Aorta (tissue), 5 donors: ENCODE data around the gene UNC45A. TPM values are rescaled to one million over a fixed set of nuclear protein-coding genes. Genes with fewer than 3 reads are reported as not detected.

Experiments used
- ATAC-seq: fragments of 200-7000 bp; cut with Tn5 transposase; one replicate; pipeline ENCODE4 v1.9.1; 2022; ENCODE audit warnings: moderate library complexity; ENCODE audit not compliant: low FRiP score
- DNase-seq, 2 donors: peaks; one replicate each; pipeline ENCODE4 v3.0.0-alpha.2; 2020
- H3K27ac ChIP-seq, 2 donors: one replicate each; pipeline ENCODE4 v1.5.1; 2013; ENCODE audit warnings: low read length in 2 of 2, mild to moderate bottlenecking in 2 of 2, moderate library complexity in 2 of 2, control low read depth in 1 of 2, inconsistent platforms in 1 of 2, low read depth in 1 of 2
- H3K27me3 ChIP-seq, 2 donors: one replicate each; pipeline ENCODE4 v1.6.1; 2013; ENCODE audit warnings: control low read depth in 1 of 2, low read length in 1 of 2, mild to moderate bottlenecking in 1 of 2, moderate library complexity in 1 of 2; ENCODE audit not compliant: insufficient read depth in 2 of 2, control insufficient read depth in 1 of 2
- H3K36me3 ChIP-seq, 2 donors: one replicate each; pipeline ENCODE4 v1.6.1; 2013; ENCODE audit warnings: control low read depth in 1 of 2, low read length in 1 of 2, mild to moderate bottlenecking in 1 of 2; ENCODE audit not compliant: insufficient read depth in 2 of 2, control insufficient read depth in 1 of 2
- H3K4me1 ChIP-seq, 2 donors: one replicate each; pipeline ENCODE4 v1.6.1; 2013; ENCODE audit warnings: low read length in 2 of 2, control low read depth in 1 of 2, mild to moderate bottlenecking in 1 of 2, moderate library complexity in 1 of 2; ENCODE audit not compliant: insufficient read depth in 2 of 2, control insufficient read depth in 1 of 2
- H3K4me3 ChIP-seq, 2 donors: one replicate each; pipeline ENCODE4 v1.5.1; 2013; ENCODE audit warnings: low read length in 2 of 2, control low read depth in 1 of 2, mild to moderate bottlenecking in 1 of 2
- H3K9me3 ChIP-seq: one replicate; pipeline ENCODE4 v1.6.1; 2013; ENCODE audit warnings: mild to moderate bottlenecking, low read length; ENCODE audit not compliant: control insufficient read depth
- WGBS, 2 donors: extraction: QIAGEN DNeasy Blood & Tissue Kit; methylation state at CpG; one replicate each; pipeline ENCODE4 v1.1.7; 2013; 5-methylcytosine and 5-hydroxymethylcytosine counted together
- intact Hi-C, 2 donors: fragments of 100-400 bp; cut with DNase I; formaldehyde crosslinking; loops; one replicate each; pipeline versions ENCODE4 v1.14.2 to v1.15.0; 2022
- polyA plus RNA-seq, 2 donors: library from polyadenylated mRNA; stranded (reverse); fragments of 200-250 nt; gene quantifications; one replicate each; pipeline ENCODE4 v1.2.3, GENCODE V29; 2013
- total RNA-seq, 2 donors: library from RNA; stranded (reverse); fragmentation: NEBNext Ultra II Directional; extraction: Animal tissue kit (Norgen Biotek cat#: 25700); gene quantifications; one replicate each; pipeline ENCODE4 v1.2.1, GENCODE V29; 2021
- donor health status: healthy with polysubstance abuse.
- donor health status: Bipolar disorder and iron deficiency.
- donor health status: DM: no; HTN: no; CAD: no.
- donor health status: DM: no; HTN: no; CAD: no.
- donor health status: DM: yes; HTN: yes; CAD: no.

Gene UNC45A
- total and polyA plus RNA-seq, 4 donors = 34.6 to 96.7 (median 77.8) TPM

GRCh38 chr15:90914305-90915080, 20.6 kb upstream of the UNC45A start:
- WGBS, 2 donors = 92 to 93% methylated on average over 22 of the region's 22 CpGs
- intact Hi-C loops = no loop called here
- peaks cover 6 to 25% of the 10 kb centered on the region in 2 donors for H3K36me3 ChIP-seq
- H3K27ac ChIP-seq = no peak overlapping the region
- no peak overlapping the region for H3K4me3 ChIP-seq
- DNase-seq = no peak
- H3K9me3 ChIP-seq = no peaks in the 10 kb centered on the region
- no peaks in the 10 kb centered on the region for H3K4me1 ChIP-seq
- no peak for ATAC-seq
- no peaks in the 10 kb centered on the region for H3K27me3 ChIP-seq

GRCh38 chr15:90915216-90915807, 19.8 kb upstream of the UNC45A start:
- no peak overlapping the region for H3K27ac ChIP-seq
- no peaks in the 10 kb centered on the region for H3K27me3 ChIP-seq
- peaks cover 6 to 28% of the 10 kb centered on the region in 2 donors for H3K36me3 ChIP-seq
- no peaks in the 10 kb centered on the region for H3K9me3 ChIP-seq
- ATAC-seq = no peak
- no peak overlapping the region for H3K4me3 ChIP-seq
- no peaks in the 10 kb centered on the region for H3K4me1 ChIP-seq
- DNase-seq = no peak
- WGBS, 2 donors = 88 to 90% methylated on average over 7 of the region's 7 CpGs
- intact Hi-C loops = no loop called here

GRCh38 chr15:90915808-90916440, 19.2 kb upstream of the UNC45A start:
- intact Hi-C loops = no loop called here
- H3K27ac ChIP-seq = no peak overlapping the region
- ATAC-seq (peak; percentile 9), DNase-seq (peak in 1 of 2 donors; percentile 86)
- 81% methylated on average over 23 to 25 of the region's 25 CpGs for whole genome bisulfite sequencing, 2 donors
- H3K27me3 ChIP-seq = no peaks in the 10 kb centered on the region
- H3K4me1 ChIP-seq = no peaks in the 10 kb centered on the region
- peaks cover 5 to 30% of the 10 kb centered on the region in 2 donors for H3K36me3 ChIP-seq
- H3K9me3 ChIP-seq = no peaks in the 10 kb centered on the region
- no peak overlapping the region for H3K4me3 ChIP-seq

- intact Hi-C loops = no loop called here
- 89 to 91% methylated on average over 11 of the region's 11 CpGs for WGBS, 2 donors
- H3K9me3 ChIP-seq = no peaks in the 10 kb centered on the region
- H3K27ac ChIP-seq = no peak overlapping the region
- ATAC-seq (no peak), DNase-seq (no peak)
- peaks cover 0 to 26% of the 10 kb centered on the region in 2 donors for H3K36me3 ChIP-seq
- H3K4me3 ChIP-seq = no peak overlapping the region
- H3K27me3 ChIP-seq = no peaks in the 10 kb centered on the region
- H3K4me1 ChIP-seq = no peaks in the 10 kb centered on the region
Measured at GRCh38 chr15:90916461-90916860, 18.6 kb upstream of the UNC45A start.

- Histone ChIP-seq H3K27ac (no peak overlapping the region), H3K4me1 (no peaks in the 10 kb centered on the region), H3K4me3 (no peak overlapping the region), H3K27me3 (no peaks in the 10 kb centered on the region), H3K9me3 (no peaks in the 10 kb centered on the region), H3K36me3 (peaks cover 0 to 19% of the 10 kb centered on the region in 2 donors)
- 92 to 93% methylated on average over 12 of the region's 12 CpGs for WGBS, 2 donors
- intact Hi-C loops = no loop called here
- no peak for DNase-seq
- no peak for ATAC-seq
Measured at GRCh38 chr15:90917569-90917968, 17.5 kb upstream of the UNC45A start.

GRCh38 chr15:90918034-90918788, 16.9 kb upstream of the UNC45A start:
- intact Hi-C loops = no loop called here
- DNase-seq = peak in 1 of 2 donors; percentile 66
- Histone ChIP-seq H3K4me3 (no peak overlapping the region), H3K27me3 (no peaks in the 10 kb centered on the region), H3K4me1 (no peaks in the 10 kb centered on the region), H3K27ac (no peak overlapping the region), H3K9me3 (no peaks in the 10 kb centered on the region), H3K36me3 (peaks cover 0 to 19% of the 10 kb centered on the region in 2 donors)
- WGBS, 2 donors = 91 to 95% methylated on average over 23 of the region's 23 CpGs
- no peak for ATAC-seq

- Histone ChIP-seq H3K27ac (no peak overlapping the region), H3K4me1 (no peaks in the 10 kb centered on the region), H3K9me3 (no peaks in the 10 kb centered on the region), H3K36me3 (peaks cover 0 to 14% of the 10 kb centered on the region in 2 donors), H3K4me3 (no peak overlapping the region), H3K27me3 (no peaks in the 10 kb centered on the region)
- ATAC-seq (no peak), DNase-seq (no peak)
- 88 to 95% methylated on average over 6 of the region's 6 CpGs for WGBS, 2 donors
- intact Hi-C loops = no loop called here
Measured at GRCh38 chr15:90918835-90919234, 16.2 kb upstream of the UNC45A start.

- no peak for ATAC-seq
- Histone ChIP-seq H3K9me3 (no peaks in the 10 kb centered on the region), H3K4me3 (no peak overlapping the region), H3K4me1 (no peaks in the 10 kb centered on the region), H3K27ac (no peak overlapping the region), H3K36me3 (peaks cover 0 to 14% of the 10 kb centered on the region in 2 donors), H3K27me3 (no peaks in the 10 kb centered on the region)
- intact Hi-C loops = no loop called here
- no peak for DNase-seq
- WGBS, 2 donors = 86% methylated on average over 4 of the region's 4 CpGs
Measured at GRCh38 chr15:90921887-90922286, 13.2 kb upstream of the UNC45A start.
